ENCODE data around the gene OGA.

OGA gene

GRCh38 chr10:101773923-101774588 is 44.2 kb downstream of the OGA start:
- DNase-seq, result no peak

DNA sequence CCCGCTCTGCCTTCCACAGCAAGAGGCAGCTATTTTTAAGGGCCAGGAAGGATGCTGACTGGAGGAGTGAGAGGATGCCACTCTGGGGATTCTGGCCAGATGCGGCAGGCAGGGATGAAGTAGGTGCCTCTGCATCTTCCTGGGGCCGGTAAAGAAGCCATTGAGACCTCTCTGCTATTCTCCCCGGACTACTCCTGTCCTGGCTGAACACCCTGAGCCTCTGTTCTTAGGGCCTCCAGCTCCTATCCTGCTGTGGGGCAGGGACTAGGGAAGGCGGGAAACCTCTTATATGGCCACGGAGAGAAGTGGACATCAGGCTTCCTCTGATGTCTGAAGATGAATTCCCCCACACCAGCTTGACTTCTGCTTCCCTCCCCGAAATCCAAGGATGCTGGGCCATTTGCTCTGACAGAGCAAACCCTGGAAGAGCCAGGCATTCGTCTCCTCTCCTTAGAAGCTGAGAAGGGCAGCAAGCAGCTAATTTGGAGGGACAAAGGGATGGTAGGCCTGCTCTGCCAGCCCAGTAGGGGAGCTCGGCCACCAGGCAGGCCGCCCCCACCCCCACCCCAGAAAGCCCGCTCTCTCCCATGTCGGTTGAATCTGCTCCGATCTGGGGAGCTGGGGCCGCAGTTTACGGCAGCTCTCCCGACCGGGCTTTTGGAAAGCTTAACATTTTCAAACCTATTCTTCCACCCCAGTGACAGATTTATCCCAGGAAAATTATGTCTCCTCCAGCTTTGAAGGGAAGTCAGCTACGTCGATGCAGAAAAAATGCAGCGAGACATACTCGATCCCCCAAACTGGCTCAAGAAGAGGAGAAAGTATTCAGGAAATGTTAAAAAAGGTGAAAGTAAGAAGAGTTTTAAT is 45.1 kb downstream of the OGA start:
- DNase-seq, result no peak

- no peak for DNase-seq
These were observed 46.0 kb downstream of the OGA start for GRCh38 chr10:101772017-101772894.

GRCh38 chr10:101771380-101771779 is 46.9 kb downstream of the OGA start:
- no peak for DNase-seq

GRCh38 chr10:101770331-101771215 is 47.7 kb downstream of the OGA start:
- DNase-seq, result no peak

- no peak for DNase-seq
These were observed 48.6 kb downstream of the OGA start for GRCh38 chr10:101769541-101770180.

DNA sequence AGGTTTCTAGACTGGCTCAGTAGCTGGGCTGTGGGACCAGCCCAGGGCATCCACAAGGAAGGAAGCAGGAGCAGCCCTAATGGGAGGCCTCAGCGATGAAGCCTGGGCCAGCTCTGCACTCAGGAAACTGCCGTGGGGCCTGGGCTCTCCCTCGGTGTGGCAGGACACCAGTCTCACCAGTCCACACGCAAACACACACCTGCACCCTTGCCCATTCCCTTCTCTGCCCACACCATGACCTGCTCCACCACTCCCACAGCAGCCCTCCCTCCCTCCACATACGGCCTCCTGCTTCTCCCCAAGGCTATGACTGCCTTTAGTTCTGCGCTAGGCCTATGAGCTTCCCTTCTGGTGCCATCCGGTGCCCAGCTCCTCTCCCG is 49.5 kb downstream of the OGA start:
- no peak for DNase-seq

DNA sequence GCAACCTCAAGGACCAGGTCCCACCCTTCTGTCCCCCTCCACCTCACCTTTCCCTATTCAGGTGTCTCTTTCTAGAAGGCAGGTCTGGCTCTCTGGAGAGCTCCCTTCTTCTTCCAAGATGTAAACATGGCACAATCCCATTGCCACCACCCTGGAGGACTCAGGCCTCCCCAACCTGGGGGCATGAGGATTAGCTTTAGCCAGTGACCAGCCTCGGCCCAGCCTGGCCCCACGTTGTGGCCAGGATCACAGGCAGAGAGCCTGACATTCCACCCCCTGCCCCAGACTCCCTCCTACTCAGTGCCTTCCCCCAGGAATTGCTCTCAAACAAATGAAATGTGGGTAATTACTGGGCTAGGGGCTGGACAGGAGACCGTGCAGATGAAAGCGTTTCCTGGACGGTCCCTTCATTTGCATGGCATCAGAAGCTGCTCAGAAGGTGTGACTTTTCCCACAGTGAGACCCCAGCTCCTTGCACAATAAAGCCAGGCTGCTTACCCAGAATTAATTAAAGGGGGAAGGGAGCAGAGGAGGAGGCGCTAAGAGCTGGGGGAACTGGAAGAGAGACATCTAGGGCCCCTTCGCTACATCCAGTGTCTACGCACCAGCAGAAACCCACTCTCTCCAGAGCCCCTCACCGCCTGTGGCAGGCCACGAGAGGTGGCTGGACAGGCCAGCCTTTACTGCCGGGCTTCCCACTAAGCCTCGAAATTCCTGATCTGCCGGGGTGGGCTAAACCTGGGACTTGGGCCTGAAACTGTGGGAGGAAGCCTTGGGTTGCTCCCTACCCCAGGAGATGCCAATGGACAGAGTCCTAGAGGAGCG is 50.1 kb downstream of the OGA start:
- DNase-seq, result no peak

GRCh38 chr10:101767600-101767945 is 50.7 kb downstream of the OGA start:
- DNase-seq, result no peak

DNA sequence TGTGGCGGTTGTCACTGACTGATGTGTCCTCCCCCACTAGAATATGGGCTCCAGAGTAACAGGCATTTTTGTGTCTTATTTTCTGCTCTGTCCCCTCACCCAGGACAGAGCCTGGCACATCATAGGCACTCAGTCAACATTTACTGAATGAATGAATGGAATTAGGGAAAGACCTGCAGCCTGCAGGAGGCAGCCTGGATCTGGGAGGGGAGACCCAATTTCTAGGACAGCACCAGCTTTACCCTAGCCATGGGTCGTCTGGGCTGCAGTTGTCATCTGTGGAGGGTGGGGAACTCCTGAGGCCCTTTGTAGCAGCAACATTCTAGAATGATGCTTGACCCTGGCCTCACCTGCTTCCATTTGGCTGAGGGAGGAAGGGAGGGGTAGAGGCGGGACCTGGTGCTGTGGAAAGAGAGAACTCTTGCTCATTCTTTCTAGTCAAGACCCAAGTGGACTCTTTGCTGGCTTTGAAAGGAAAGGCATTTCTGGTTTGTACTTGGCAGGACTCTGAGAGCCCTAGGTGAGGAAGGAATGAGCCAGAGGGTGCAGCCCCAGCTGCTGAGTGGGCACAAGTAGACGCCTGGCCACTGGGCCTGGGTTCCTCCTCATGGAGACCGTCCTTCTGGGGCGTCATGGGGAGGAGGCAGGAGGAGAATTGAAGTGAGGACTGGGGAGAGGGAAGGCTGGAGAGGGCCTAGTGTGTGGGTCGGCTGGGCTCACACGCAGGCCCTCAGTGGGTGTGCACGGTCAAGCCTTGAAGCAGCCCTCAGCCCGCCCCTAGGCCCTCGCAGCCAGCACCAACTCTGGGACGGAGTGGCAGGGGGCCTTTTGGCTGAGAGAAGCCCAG is 51.3 kb downstream of the OGA start:
- no peak for DNase-seq

DNA sequence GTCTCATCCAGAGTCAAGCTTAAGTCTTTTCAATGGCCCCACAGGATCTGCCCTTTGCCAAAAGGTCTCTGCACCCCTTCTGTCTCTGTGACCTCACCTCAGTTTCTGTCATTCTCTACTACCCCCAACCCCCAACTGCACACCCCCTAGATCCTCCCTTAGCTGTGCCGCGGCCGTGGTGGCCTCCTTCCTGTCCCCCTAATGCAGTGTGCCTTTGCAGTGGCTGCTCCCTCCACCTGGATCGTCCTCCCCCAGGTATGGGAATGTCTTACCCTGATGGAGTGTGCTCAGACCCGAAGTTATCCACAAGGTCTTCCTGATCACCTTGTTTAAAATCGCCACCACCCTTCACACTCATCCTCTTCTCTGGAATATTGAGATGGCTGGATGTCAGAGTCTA is 51.9 kb downstream of the OGA start:
- DNase-seq, result no peak

DNA sequence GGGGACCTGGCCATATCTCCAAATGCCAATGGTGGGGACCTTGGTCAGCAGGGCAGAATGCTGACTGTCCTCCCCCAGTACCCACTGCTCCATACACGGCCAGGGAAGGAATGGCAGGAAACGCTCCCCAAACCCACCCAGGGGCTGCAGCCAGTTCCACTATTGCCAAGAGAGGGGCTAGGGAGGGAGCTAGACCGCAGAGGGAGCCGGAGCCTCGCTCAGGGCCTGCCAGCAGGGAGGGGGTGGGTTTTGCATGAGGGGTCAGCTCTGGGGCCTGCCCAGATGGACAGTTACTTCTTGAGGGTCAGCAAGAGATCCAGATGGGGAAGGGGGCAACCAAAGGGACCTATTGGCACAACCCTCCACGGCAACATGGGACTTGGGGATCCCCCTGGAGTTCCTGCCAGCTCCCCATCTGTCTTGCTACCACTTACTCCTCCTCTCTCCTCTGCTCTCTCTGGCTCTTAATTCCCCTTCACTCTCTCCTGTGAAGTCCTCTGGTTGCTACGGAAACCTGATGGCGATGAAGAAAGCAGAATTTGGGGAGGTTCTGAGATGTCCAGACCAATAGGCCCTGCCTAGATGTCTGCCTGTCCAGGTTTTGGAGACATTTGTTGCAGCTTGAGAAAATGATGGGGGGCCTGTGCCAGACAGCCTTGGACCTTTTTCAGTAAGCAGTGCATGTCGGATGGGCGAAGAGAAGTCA is 55.0 kb downstream of the OGA start:
- DNase-seq, result no peak

- no peak for DNase-seq
These were observed 55.5 kb downstream of the OGA start for GRCh38 chr10:101762736-101763135.

GRCh38 chr10:101761226-101761625 is 57.0 kb downstream of the OGA start:
- DNase-seq, result no peak

GRCh38 chr10:101760510-101760909 is 57.7 kb downstream of the OGA start:
- DNase-seq, result no peak

GRCh38 chr10:101759309-101760247 is 58.7 kb downstream of the OGA start:
- no peak for DNase-seq

- DNase-seq, result no peak
These were observed 59.4 kb downstream of the OGA start for GRCh38 chr10:101758858-101759257.

DNA sequence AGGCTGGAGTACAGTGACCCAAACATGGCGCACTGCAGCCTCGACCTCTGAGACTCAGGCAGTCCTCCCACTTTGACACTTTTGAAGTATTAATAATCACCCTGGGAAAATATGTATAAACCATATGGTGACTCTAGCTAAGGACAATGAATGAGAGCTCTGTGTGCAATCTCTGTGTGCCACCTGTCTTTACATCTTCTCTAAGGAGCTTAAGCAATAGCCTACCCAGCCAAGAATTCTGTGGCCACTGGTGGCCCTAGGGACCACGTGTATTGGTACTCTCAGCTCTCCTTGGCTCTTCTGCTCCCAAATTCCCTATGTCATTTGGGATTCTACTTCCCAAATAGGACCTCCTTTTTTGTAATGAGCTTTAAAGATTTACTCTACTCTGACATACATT is 66.0 kb downstream of the OGA start:
- no peak for DNase-seq
